K562 (cell line): ENCODE results near the gene ERCC1. TPM values are rescaled to one million over a fixed set of nuclear protein-coding genes. Genes with fewer than 3 reads are reported as not detected.

Source experiments
- CHD4 ChIP-seq: fragments of 200-600 bp; sonication (generic); IDR thresholded peaks from 3 replicates; pipeline ENCODE4 v1.6.1; 2012; ENCODE audit warnings: low read depth, mild to moderate bottlenecking, mixed read lengths, low read length, inconsistent platforms; ENCODE audit not compliant: insufficient read depth, insufficient replicate concordance, poor library complexity, severe bottlenecking
- CXXC5 ChIP-seq: fragments of 250-450 bp; sonication (Bioruptor Pico); IDR thresholded peaks from 2 replicates; pipeline ENCODE4 v1.8.0; 2022; ENCODE audit warnings: inconsistent platforms, mild to moderate bottlenecking, moderate library complexity
- GTF2E2 ChIP-seq: fragments of 200-800 bp; sonication (Bioruptor generic); IDR thresholded peaks from 2 replicates; pipeline ENCODE4 v1.6.1; 2016; ENCODE audit warnings: missing genetic modification characterization, missing compliant biosample characterization
- HEY1 ChIP-seq: fragments of 250-450 bp; sonication (Bioruptor Pico); IDR thresholded peaks from 2 replicates; pipeline ENCODE4 v1.5.0; 2020; ENCODE audit warnings: mild to moderate bottlenecking, moderate library complexity, borderline replicate concordance
- JUN ChIP-seq, 2 experiments: sonication (generic) in 1 of 2; formaldehyde crosslinking in 1 of 2; IDR thresholded peaks; 2 replicates each; pipeline versions ENCODE4 v1.6.1 to v1.8.0; 2012 to 2022; ENCODE audit warnings: borderline replicate concordance in 2 of 2, mild to moderate bottlenecking in 2 of 2, improper control_type of control experiment in 1 of 2, low read depth in 1 of 2, low read length in 1 of 2, missing genetic modification reagents in 1 of 2
- LCOR ChIP-seq: sonication (generic); formaldehyde crosslinking; IDR thresholded peaks from 2 replicates; pipeline ENCODE4 v1.8.0; 2022; ENCODE audit warnings: mild to moderate bottlenecking, missing genetic modification reagents
- MYBL2 ChIP-seq, 2 experiments: fragments of 450-650 bp in 1 of 2; sonication (generic) in 1 of 2; formaldehyde crosslinking in 1 of 2; IDR thresholded peaks; 2 replicates each; pipeline versions ENCODE4 v1.6.1 to v1.8.1; 2017 to 2022; ENCODE audit warnings: borderline replicate concordance in 1 of 2, inconsistent platforms in 1 of 2, low read depth in 1 of 2, mild to moderate bottlenecking in 1 of 2, missing genetic modification reagents in 1 of 2, moderate library complexity in 1 of 2
- NCOA2 ChIP-seq, 2 experiments: fragments of 450-650 bp; IDR thresholded peaks; 2 replicates each; pipeline ENCODE4 v1.6.1; 2018; ENCODE audit warnings: mild to moderate bottlenecking in 2 of 2, moderate library complexity in 1 of 2; ENCODE audit not compliant: partially characterized antibody in 2 of 2
- NKRF ChIP-seq: fragments of 450-650 bp; IDR thresholded peaks from 2 replicates; pipeline ENCODE4 v1.6.1; 2016; ENCODE audit warnings: borderline replicate concordance
- RNF219 ChIP-seq: fragments of 250-450 bp; sonication (Bioruptor Pico); IDR thresholded peaks from 2 replicates; pipeline ENCODE4 v1.5.0; 2022; ENCODE audit warnings: mild to moderate bottlenecking
- SP1 ChIP-seq: sonication (generic); formaldehyde crosslinking; IDR thresholded peaks from 2 replicates; pipeline ENCODE4 v1.8.1; 2022; ENCODE audit warnings: mild to moderate bottlenecking, missing genetic modification reagents
- TRIM24 ChIP-seq, 2 experiments: fragments of 450-650 bp; IDR thresholded peaks; 2 replicates each; pipeline ENCODE4 v1.6.1; 2016
- USF2 ChIP-seq: sonication (generic); formaldehyde crosslinking; IDR thresholded peaks from 2 replicates; pipeline ENCODE4 v1.5.0; 2020; ENCODE audit warnings: missing genetic modification reagents
- ZNF253 ChIP-seq: fragments of 250-450 bp; sonication (Bioruptor Pico); conservative IDR thresholded peaks from 2 replicates; pipeline ENCODE4 v1.6.1; 2021; ENCODE audit warnings: mild to moderate bottlenecking
- ZNF431 ChIP-seq: sonication (generic); formaldehyde crosslinking; IDR thresholded peaks from 2 replicates; pipeline ENCODE4 v1.8.0; 2022; ENCODE audit warnings: mild to moderate bottlenecking, missing genetic modification reagents
- polyA plus RNA-seq, 8 experiments: library from polyadenylated mRNA; depleted of rRNA in 4 of 8; stranded (reverse) in 5 of 8; unstranded in 3 of 8; fragments of >200 nt; fragmentation: Nextera tagmentation in 2 of 8; fragmentation: Illumina TruSeq in 1 of 8; extraction: Ambion mirVana in 2 of 8; extraction: Trizol in 1 of 8; gene quantifications; 2 replicates each; pipeline versions ENCODE4 v1.2.1 to v1.2.3, GENCODE V29; 2011 to 2014; ENCODE audit warnings: inconsistent platforms in 1 of 8, missing spikeins in 1 of 8
- total RNA-seq, 7 experiments: library from RNA; depleted of rRNA in 6 of 7; stranded (reverse); fragments of >200 nt in 6 of 7; fragmentation: Illumina TruSeq in 2 of 7; extraction: Trizol in 2 of 7; gene quantifications; 2 replicates each; pipeline versions ENCODE4 v1.2.1 to v1.2.3, GENCODE V29; 2011 to 2021; ENCODE audit warnings: low replicate concordance in 1 of 7
- TF ChIP-seq, protein P1 (sequence below): sonication (generic); formaldehyde crosslinking; IDR thresholded peaks from 2 replicates; pipeline ENCODE4 v1.8.1; 2022; ENCODE audit warnings: missing genetic modification reagents
- TF ChIP-seq, protein P2 (sequence below): sonication (generic); formaldehyde crosslinking; IDR thresholded peaks from 2 replicates; pipeline ENCODE4 v1.8.1; 2022; ENCODE audit warnings: missing genetic modification reagents

Gene ERCC1
- total and polyA plus RNA-seq, 9 of the 15 experiments (the other 6 are each of a cell fraction or from before 2014, with no cell fraction given): 9.3 to 92.6 (median 60.0) TPM

- TF ChIP-seq, protein P1, sequence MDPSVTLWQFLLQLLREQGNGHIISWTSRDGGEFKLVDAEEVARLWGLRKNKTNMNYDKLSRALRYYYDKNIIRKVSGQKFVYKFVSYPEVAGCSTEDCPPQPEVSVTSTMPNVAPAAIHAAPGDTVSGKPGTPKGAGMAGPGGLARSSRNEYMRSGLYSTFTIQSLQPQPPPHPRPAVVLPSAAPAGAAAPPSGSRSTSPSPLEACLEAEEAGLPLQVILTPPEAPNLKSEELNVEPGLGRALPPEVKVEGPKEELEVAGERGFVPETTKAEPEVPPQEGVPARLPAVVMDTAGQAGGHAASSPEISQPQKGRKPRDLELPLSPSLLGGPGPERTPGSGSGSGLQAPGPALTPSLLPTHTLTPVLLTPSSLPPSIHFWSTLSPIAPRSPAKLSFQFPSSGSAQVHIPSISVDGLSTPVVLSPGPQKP (CRISPR knock-in tag): no peak
- peak; percentile 23; the same call in 1 of the 2 replicates for TF ChIP-seq LCOR (CRISPR knock-in tag)
- peak; percentile 46; the same call in 1 of the 2 replicates for TF ChIP-seq ZNF431
- TF ChIP-seq RNF219 (CRISPR knock-in tag): no peak
- peak; percentile 63; the same call in 1 of the 2 replicates for TF ChIP-seq JUN (IDR thresholded peaks at IDR 0.05; ENCODE audit: borderline replicate concordance, low read depth, low read length)
- no peak for TF ChIP-seq JUN (CRISPR knock-in tag; IDR thresholded peaks at IDR 0.05; ENCODE audit: borderline replicate concordance)
- no peak for TF ChIP-seq CHD4
- TF ChIP-seq TRIM24 (IDR thresholded peaks at IDR 0.05): peak in 1 of 2 experiments; percentile 66; a peak in 2 of 4 replicates
- peak; percentile 100 for TF ChIP-seq NKRF
- 0 out of 2 replicates have a peak, but pooled peaks have one; percentile 10 for TF ChIP-seq MYBL2 (IDR thresholded peaks at IDR 0.05; ENCODE audit: low read depth)
- no peak for TF ChIP-seq MYBL2 (CRISPR knock-in tag; IDR thresholded peaks at IDR 0.05; ENCODE audit: borderline replicate concordance)
- TF ChIP-seq ZNF253 (CRISPR knock-in tag): no peak
- TF ChIP-seq, protein P2, sequence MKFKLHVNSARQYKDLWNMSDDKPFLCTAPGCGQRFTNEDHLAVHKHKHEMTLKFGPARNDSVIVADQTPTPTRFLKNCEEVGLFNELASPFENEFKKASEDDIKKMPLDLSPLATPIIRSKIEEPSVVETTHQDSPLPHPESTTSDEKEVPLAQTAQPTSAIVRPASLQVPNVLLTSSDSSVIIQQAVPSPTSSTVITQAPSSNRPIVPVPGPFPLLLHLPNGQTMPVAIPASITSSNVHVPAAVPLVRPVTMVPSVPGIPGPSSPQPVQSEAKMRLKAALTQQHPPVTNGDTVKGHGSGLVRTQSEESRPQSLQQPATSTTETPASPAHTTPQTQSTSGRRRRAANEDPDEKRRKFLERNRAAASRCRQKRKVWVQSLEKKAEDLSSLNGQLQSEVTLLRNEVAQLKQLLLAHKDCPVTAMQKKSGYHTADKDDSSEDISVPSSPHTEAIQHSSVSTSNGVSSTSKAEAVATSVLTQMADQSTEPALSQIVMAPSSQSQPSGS (CRISPR knock-in tag): peak; percentile 22; the same call in 1 of the 2 replicates
- no peak for TF ChIP-seq GTF2E2
- TF ChIP-seq NCOA2 (IDR thresholded peaks at IDR 0.05; ENCODE audit: partially characterized antibody in 2 of 2): no peak
- TF ChIP-seq CXXC5 (CRISPR knock-in tag): peak; percentile 70
- TF ChIP-seq USF2: peak; percentile 71
- TF ChIP-seq HEY1 (CRISPR knock-in tag): peak; percentile 1; the same call in 1 of the 2 replicates
- peak; percentile 93 for TF ChIP-seq SP1 (CRISPR knock-in tag)
Observed at GRCh38 chr19:45406226-45407090, 17.3 kb downstream of the ERCC1 start, which contains the start of gene POLR1G (continued).
